GM23248 (cell line): ENCODE measurements around the gene MIER2.

ENCODE experiments used
- EZH2 ChIP-seq: fragments of 200-600 bp; sonication (generic); IDR thresholded peaks from 2 replicates; pipeline ENCODE4 v1.6.1; 2018; ENCODE audit warnings: antibody characterized with exemption, mild to moderate bottlenecking; ENCODE audit not compliant: insufficient read depth, poor library complexity, severe bottlenecking
- EZH2phosphoT487 ChIP-seq: fragments of 200-600 bp; sonication (generic); IDR thresholded peaks from 2 replicates; pipeline ENCODE4 v1.6.1; 2018; ENCODE audit warnings: antibody characterized with exemption, moderate library complexity, mild to moderate bottlenecking, low read depth; ENCODE audit not compliant: insufficient read depth

DNA sequence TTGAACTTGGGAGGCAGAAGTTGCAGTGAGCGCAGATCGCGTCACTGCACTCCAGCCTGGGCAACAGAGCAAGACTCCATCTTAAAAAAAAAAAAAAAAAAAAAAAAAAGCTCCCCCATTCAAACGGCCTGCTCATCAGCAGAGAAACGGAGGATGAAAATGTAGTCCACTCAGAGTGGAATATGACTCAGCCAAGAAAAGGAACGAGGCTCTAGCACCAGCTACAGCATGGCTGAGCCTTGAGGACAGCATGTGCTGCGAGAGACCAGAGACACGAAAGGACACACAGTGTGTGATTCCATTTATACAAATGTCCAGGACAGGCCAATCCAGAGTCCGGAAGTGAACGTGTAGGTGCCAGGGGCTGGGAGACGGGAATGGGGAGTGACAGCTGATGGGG is 18.1 kb upstream of the MIER2 start:
- TF ChIP-seq EZH2 (no peak), EZH2phosphoT487 (no peak)
